ENCODE data around the gene SMPD4.
"Not testable (repeated sequence)": the region's sequence is repeated elsewhere in the genome, so short reads cannot be mapped to it uniquely, and the experiment has no call there.

DNA sequence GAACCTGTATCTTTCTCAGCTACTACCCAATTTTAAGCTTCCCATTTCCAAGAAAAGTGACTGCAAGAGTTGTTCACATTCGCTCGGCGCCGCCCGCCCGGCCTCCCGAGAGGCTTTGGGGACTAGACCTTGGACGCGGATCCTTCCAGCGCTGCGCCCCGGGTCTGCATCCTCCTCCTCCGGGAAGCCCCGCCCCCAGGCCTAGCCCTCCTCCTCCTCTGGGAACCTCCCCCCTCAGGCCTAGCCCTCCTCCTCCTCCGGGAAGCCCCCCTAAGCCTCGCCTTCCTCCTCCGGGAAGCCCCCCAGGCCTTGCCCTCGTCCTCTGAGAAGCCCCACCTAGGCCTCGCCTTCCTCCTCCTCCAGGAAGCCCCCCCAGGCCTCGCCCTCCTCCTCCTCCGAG is 46.6 kb upstream of the SMPD4 start:
- TF ChIP-seq, protein P1, sequence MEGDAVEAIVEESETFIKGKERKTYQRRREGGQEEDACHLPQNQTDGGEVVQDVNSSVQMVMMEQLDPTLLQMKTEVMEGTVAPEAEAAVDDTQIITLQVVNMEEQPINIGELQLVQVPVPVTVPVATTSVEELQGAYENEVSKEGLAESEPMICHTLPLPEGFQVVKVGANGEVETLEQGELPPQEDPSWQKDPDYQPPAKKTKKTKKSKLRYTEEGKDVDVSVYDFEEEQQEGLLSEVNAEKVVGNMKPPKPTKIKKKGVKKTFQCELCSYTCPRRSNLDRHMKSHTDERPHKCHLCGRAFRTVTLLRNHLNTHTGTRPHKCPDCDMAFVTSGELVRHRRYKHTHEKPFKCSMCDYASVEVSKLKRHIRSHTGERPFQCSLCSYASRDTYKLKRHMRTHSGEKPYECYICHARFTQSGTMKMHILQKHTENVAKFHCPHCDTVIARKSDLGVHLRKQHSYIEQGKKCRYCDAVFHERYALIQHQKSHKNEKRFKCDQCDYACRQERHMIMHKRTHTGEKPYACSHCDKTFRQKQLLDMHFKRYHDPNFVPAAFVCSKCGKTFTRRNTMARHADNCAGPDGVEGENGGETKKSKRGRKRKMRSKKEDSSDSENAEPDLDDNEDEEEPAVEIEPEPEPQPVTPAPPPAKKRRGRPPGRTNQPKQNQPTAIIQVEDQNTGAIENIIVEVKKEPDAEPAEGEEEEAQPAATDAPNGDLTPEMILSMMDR (IDR thresholded peaks at IDR 0.05; ENCODE audit: insufficient read depth, low read length, poor library complexity, severe bottlenecking) = not testable (repeated sequence)
- TF ChIP-seq EZH2phosphoT487 (conservative IDR thresholded peaks at IDR 0.05; ENCODE audit: low read length) = not testable (repeated sequence)
